Stimulated activated CD8-positive, alpha-beta memory T cell treated with anti-CD3 and anti-CD28 coated beads, Interleukin-7, amount 100 ng/mL, for 24 hours (primary cell): ENCODE measurements around the gene DNAH2.
"Not testable (repeated sequence)": the region's sequence is repeated elsewhere in the genome, so short reads cannot be mapped to it uniquely, and the experiment has no call there.

ENCODE experiments used
- DNase-seq: peaks from one replicate; pipeline ENCODE4 v3.0.0-alpha.2; 2020; ENCODE audit warnings: low read depth

DNAH2 gene

GRCh38 chr17:7852919-7853690 lies 135.6 kb downstream of the DNAH2 start:
- DNase-seq = no peak

- no peak for DNase-seq
Measured at GRCh38 chr17:7853691-7854038, 136.1 kb downstream of the DNAH2 start.

- no peak for DNase-seq
Measured at GRCh38 chr17:7854078-7854777, 136.7 kb downstream of the DNAH2 start.

- no peak for DNase-seq
Measured at GRCh38 chr17:7854851-7855659, 137.5 kb downstream of the DNAH2 start, which contains the start of gene TMEM88. TMEM88 (plus strand) TSS chr17:7855066; CDS start chr17:7855075, 9 bp downstream.

- no peak for DNase-seq
Measured at GRCh38 chr17:7855660-7856010, 138.1 kb downstream of the DNAH2 start.

- no peak for DNase-seq
Measured at GRCh38 chr17:7856011-7856810, 138.7 kb downstream of the DNAH2 start.

- DNase-seq = peak; percentile 86
Measured at GRCh38 chr17:7856811-7857712, 139.5 kb downstream of the DNAH2 start, which contains the start of gene NAA38. NAA38 (minus strand) TSS chr17:7857559; CDS start chr17:7857463, 96 bp downstream.

- DNase-seq = no peak
Measured at GRCh38 chr17:7857713-7858521, 140.4 kb downstream of the DNAH2 start, which contains the start of gene CYB5D1. CYB5D1 (plus strand) TSS chr17:7858003; CDS start chr17:7858135, 132 bp downstream.

- no peak for DNase-seq
Measured at GRCh38 chr17:7858522-7858810, 140.9 kb downstream of the DNAH2 start.

GRCh38 chr17:7859028-7859427 lies 141.5 kb downstream of the DNAH2 start:
- no peak for DNase-seq

- DNase-seq = no peak
Measured at GRCh38 chr17:7862692-7863437, 145.3 kb downstream of the DNAH2 start.

GRCh38 chr17:7864384-7864783 lies 146.8 kb downstream of the DNAH2 start:
- DNase-seq = not testable (repeated sequence)

- DNase-seq = no peak
Measured at GRCh38 chr17:7864995-7865650, 147.6 kb downstream of the DNAH2 start.

GRCh38 chr17:7867881-7868329 lies 150.4 kb downstream of the DNAH2 start:
- no peak for DNase-seq

- DNase-seq = no peak
Measured at GRCh38 chr17:7873051-7873450, 155.5 kb downstream of the DNAH2 start.

- no peak for DNase-seq
Measured at GRCh38 chr17:7875804-7876370, 158.3 kb downstream of the DNAH2 start.

- no peak for DNase-seq
Measured at GRCh38 chr17:7878234-7878633, 160.7 kb downstream of the DNAH2 start.
